ENCODE results near the gene SLU7. TPM values are rescaled to one million over a fixed set of nuclear protein-coding genes. Genes with fewer than 3 reads are reported as not detected.
A peak's percentile ranks its signal among the peaks of the same experiment; 100 is the strongest.

Gene SLU7
- total RNA-seq, 4 donors from 2014 or later = 48.1 to 118 (median 83.8) TPM

- Histone ChIP-seq H3K27ac (no peak overlapping the region), H3K4me1 (peaks cover 49% of the 10 kb centered on the region), H3K27me3 (no peaks in the 10 kb centered on the region), H3K36me3 (no peaks in the 10 kb centered on the region), H3K9me3 (no peaks in the 10 kb centered on the region), H3K4me3 (no peak overlapping the region)
- WGBS = 82% methylated on average over 9 of the region's 9 CpGs
- TF ChIP-seq POLR2AphosphoS5 (IDR thresholded peaks at IDR 0.05) (no peak), POLR2A (IDR thresholded peaks at IDR 0.05) (no peak), EP300 (IDR thresholded peaks at IDR 0.05) (no peak)
- TF ChIP-seq, protein P1, sequence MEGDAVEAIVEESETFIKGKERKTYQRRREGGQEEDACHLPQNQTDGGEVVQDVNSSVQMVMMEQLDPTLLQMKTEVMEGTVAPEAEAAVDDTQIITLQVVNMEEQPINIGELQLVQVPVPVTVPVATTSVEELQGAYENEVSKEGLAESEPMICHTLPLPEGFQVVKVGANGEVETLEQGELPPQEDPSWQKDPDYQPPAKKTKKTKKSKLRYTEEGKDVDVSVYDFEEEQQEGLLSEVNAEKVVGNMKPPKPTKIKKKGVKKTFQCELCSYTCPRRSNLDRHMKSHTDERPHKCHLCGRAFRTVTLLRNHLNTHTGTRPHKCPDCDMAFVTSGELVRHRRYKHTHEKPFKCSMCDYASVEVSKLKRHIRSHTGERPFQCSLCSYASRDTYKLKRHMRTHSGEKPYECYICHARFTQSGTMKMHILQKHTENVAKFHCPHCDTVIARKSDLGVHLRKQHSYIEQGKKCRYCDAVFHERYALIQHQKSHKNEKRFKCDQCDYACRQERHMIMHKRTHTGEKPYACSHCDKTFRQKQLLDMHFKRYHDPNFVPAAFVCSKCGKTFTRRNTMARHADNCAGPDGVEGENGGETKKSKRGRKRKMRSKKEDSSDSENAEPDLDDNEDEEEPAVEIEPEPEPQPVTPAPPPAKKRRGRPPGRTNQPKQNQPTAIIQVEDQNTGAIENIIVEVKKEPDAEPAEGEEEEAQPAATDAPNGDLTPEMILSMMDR (IDR thresholded peaks at IDR 0.05) = no peak
- peak in 1 of 2 donors; percentile 4 for DNase-seq (ENCODE audit: low spot score in 2 of 2)
Measured at GRCh38 chr5:160361624-160362228, 57.2 kb downstream of the SLU7 start.

GRCh38 chr5:160360310-160360709, 58.6 kb downstream of the SLU7 start:
- peaks cover 49% of the 10 kb centered on the region for H3K4me1 ChIP-seq
- H3K9me3 ChIP-seq = no peaks in the 10 kb centered on the region
- no peak overlapping the region for H3K27ac ChIP-seq
- H3K4me3 ChIP-seq = no peak overlapping the region
- peak in 1 of 2 donors; percentile 1 for DNase-seq (ENCODE audit: low spot score in 2 of 2)
- no peaks in the 10 kb centered on the region for H3K36me3 ChIP-seq
- TF ChIP-seq EP300 (IDR thresholded peaks at IDR 0.05) = no peak
- TF ChIP-seq, protein P1 (IDR thresholded peaks at IDR 0.05) = no peak
- no peak for TF ChIP-seq POLR2AphosphoS5 (IDR thresholded peaks at IDR 0.05)
- no peak for TF ChIP-seq POLR2A (IDR thresholded peaks at IDR 0.05)
- no peaks in the 10 kb centered on the region for H3K27me3 ChIP-seq
- 35% methylated on average over 3 of the region's 3 CpGs for WGBS

- H3K27ac ChIP-seq = no peak overlapping the region
- peaks cover 49% of the 10 kb centered on the region for H3K4me1 ChIP-seq
- H3K4me3 ChIP-seq = no peak overlapping the region
- WGBS = 8% methylated on average over 4 of the region's 4 CpGs
- no peaks in the 10 kb centered on the region for H3K9me3 ChIP-seq
- TF ChIP-seq POLR2AphosphoS5 (IDR thresholded peaks at IDR 0.05) (no peak), EP300 (IDR thresholded peaks at IDR 0.05) (no peak), POLR2A (IDR thresholded peaks at IDR 0.05) (no peak)
- TF ChIP-seq, protein P1 (IDR thresholded peaks at IDR 0.05) = no peak
- no peaks in the 10 kb centered on the region for H3K27me3 ChIP-seq
- DNase-seq (ENCODE audit: low spot score in 2 of 2) = peak in 1 of 2 donors; percentile 72
- no peaks in the 10 kb centered on the region for H3K36me3 ChIP-seq
Measured at GRCh38 chr5:160359816-160360215, 59.1 kb downstream of the SLU7 start.

GRCh38 chr5:160359242-160359641, 59.6 kb downstream of the SLU7 start:
- Histone ChIP-seq H3K9me3 (no peaks in the 10 kb centered on the region), H3K27ac (no peak overlapping the region), H3K4me3 (no peak overlapping the region), H3K27me3 (no peaks in the 10 kb centered on the region), H3K36me3 (no peaks in the 10 kb centered on the region), H3K4me1 (peaks cover 49% of the 10 kb centered on the region)
- no peak for DNase-seq (ENCODE audit: low spot score in 2 of 2)
- TF ChIP-seq, protein P1 (IDR thresholded peaks at IDR 0.05) = no peak
- TF ChIP-seq EP300 (IDR thresholded peaks at IDR 0.05) (no peak), POLR2AphosphoS5 (IDR thresholded peaks at IDR 0.05) (no peak), POLR2A (IDR thresholded peaks at IDR 0.05) (no peak)
- WGBS = 0% methylated on average over 1 of the region's 1 CpG

DNA sequence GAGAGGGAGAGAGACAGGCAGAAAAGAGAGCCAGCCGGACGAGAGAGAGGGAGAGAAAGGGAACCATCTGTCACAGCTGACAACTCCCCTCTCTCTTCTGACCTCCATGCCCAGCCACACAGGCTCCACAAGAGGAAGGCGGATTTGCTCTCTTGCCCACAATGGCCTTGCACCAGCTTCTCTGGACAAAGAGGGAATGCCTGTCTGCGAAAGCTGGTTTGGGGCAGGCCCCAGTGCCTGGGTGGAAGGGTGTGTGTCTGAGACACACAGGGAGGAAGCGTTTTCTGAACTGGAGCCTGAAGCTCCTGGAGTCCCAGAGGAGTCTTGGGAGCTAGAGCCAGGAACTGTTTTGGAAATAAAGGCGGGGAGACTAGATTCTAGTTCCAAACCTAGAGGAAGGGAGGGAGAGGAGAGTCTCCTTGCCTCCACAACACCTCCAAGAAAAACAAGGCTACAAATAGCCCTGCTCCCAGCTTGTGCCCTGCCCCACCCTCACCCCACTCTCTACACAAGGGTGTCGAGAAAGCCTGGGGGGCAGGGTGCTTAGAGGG, 60.9 kb downstream of the SLU7 start:
- TF ChIP-seq POLR2AphosphoS5 (IDR thresholded peaks at IDR 0.05) = no peak
- no peak for TF ChIP-seq EP300 (IDR thresholded peaks at IDR 0.05)
- TF ChIP-seq POLR2A (IDR thresholded peaks at IDR 0.05) = no peak
- TF ChIP-seq, protein P1 (IDR thresholded peaks at IDR 0.05) = no peak
- Histone ChIP-seq H3K36me3 (no peaks in the 10 kb centered on the region), H3K9me3 (no peaks in the 10 kb centered on the region), H3K27ac (peak overlapping the region; percentile 43), H3K4me3 (no peak overlapping the region), H3K4me1 (peaks cover 42% of the 10 kb centered on the region), H3K27me3 (no peaks in the 10 kb centered on the region)
- WGBS = 43% methylated on average over 6 of the region's 7 CpGs
- DNase-seq (ENCODE audit: low spot score in 2 of 2) = peak in 1 of 2 donors; percentile 21

All from suprapubic skin (tissue), 4 donors.